ENCODE measurements around the gene SEM1.
A peak's percentile ranks its signal among the peaks of the same experiment; 100 is the strongest.
"Not testable (repeated sequence)": the region's sequence is repeated elsewhere in the genome, so short reads cannot be mapped to it uniquely, and the experiment has no call there.

SEM1 gene

DNA sequence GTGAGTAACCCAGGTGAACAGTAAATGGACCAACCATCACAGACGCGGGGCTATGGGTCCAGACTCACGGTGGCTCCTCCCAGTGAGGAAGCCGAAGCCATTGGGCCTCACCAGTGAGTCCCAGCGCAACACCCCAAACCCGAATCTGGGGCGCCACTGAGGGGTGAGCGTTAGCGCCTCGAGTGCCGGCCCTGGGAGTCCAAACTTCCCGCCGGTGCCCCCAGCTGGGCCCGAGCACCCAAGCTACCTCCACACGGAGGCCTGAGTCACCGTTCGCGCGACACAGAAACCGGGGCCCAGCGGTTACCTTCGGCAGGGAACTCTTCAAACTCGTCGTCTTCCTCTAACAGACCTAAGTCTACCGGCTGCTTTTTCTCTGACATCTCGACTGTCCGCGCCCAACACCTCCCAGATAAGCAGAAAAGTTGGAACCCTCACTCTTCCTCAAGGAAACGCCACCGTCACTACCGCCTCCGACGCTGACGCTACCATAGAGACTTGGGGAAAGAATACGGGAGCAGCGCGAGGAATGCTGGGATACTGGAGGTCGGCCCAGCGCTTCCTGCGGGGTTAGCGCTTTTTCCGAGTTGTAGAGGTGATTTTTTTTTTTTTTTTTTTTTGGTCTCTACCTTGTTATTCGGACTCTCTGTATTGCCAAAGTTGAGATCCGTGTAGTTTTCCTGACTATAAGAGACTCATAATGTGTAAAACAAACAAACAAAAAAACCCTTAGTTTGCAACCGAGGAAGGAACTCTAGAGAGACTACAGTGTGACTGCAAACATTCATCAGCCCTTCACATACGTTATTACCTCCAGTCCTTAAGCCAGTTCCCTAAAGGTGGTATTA is at the start of gene SEM1:
SEM1 (minus strand) TSS at position 466 of the 848 bp plus-strand sequence; CDS start at position 383, 83 bp downstream.
- no peaks in the 10 kb centered on the region for H4K20me1 ChIP-seq (ENCODE audit: insufficient read depth)
- H3K27ac ChIP-seq: peak within 1 kb of the TSS; percentile 94
- H3K79me2 ChIP-seq (ENCODE audit: insufficient read depth, low read depth): peaks cover 51% of the 10 kb centered on the region
- TF ChIP-seq, protein P1, sequence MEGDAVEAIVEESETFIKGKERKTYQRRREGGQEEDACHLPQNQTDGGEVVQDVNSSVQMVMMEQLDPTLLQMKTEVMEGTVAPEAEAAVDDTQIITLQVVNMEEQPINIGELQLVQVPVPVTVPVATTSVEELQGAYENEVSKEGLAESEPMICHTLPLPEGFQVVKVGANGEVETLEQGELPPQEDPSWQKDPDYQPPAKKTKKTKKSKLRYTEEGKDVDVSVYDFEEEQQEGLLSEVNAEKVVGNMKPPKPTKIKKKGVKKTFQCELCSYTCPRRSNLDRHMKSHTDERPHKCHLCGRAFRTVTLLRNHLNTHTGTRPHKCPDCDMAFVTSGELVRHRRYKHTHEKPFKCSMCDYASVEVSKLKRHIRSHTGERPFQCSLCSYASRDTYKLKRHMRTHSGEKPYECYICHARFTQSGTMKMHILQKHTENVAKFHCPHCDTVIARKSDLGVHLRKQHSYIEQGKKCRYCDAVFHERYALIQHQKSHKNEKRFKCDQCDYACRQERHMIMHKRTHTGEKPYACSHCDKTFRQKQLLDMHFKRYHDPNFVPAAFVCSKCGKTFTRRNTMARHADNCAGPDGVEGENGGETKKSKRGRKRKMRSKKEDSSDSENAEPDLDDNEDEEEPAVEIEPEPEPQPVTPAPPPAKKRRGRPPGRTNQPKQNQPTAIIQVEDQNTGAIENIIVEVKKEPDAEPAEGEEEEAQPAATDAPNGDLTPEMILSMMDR (conservative IDR thresholded peaks at IDR 0.05; ENCODE audit: low read depth, low read length): no peak
- peak within 1 kb of the TSS; percentile 72 for H3K4me2 ChIP-seq
- H2AFZ ChIP-seq (ENCODE audit: low read depth): peak within 1 kb of the TSS; percentile 96
- H3K4me3 ChIP-seq (IDR thresholded peaks at IDR 0.05; ENCODE audit: insufficient read depth, low read depth, low read length): no peak within 1 kb of the TSS
- no peaks in the 10 kb centered on the region for H3K27me3 ChIP-seq (ENCODE audit: insufficient read depth, low read depth)
- peaks cover 24% of the 10 kb centered on the region for H3K4me1 ChIP-seq (ENCODE audit: low read depth, poor library complexity, severe bottlenecking)
- no peaks in the 10 kb centered on the region for H3K36me3 ChIP-seq (ENCODE audit: insufficient read depth)
- H3K9ac ChIP-seq: peak within 1 kb of the TSS; percentile 95

DNA sequence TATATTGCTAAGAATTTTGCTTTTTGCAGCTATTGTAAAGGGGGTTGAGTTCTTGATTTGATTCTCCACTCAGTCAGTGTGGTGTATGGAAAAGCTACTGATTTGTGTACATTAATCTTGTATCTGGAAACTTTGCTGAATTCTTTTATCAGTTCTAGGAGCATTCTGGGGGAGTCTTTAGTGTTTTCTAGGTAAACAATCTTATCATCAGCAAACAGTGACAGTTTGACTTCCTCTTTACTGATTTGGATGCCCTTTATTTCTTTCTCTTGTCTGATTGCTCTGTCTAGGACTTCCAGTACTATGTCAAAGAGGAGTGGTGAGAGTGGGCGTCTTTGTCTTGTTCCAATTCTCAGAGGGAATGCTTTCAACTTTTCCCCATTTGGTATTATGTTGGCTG is 48.2 kb upstream of the SEM1 start:
- not testable (repeated sequence) for H3K36me3 ChIP-seq (ENCODE audit: insufficient read depth); H3K4me3 ChIP-seq (IDR thresholded peaks at IDR 0.05; ENCODE audit: insufficient read depth, low read depth, low read length); H2AFZ ChIP-seq (ENCODE audit: low read depth); H3K27me3 ChIP-seq (ENCODE audit: insufficient read depth, low read depth); H3K4me2 ChIP-seq; H3K79me2 ChIP-seq (ENCODE audit: insufficient read depth, low read depth); H4K20me1 ChIP-seq (ENCODE audit: insufficient read depth); H3K27ac ChIP-seq; H3K9ac ChIP-seq; H3K4me1 ChIP-seq (ENCODE audit: low read depth, poor library complexity, severe bottlenecking)

DNA sequence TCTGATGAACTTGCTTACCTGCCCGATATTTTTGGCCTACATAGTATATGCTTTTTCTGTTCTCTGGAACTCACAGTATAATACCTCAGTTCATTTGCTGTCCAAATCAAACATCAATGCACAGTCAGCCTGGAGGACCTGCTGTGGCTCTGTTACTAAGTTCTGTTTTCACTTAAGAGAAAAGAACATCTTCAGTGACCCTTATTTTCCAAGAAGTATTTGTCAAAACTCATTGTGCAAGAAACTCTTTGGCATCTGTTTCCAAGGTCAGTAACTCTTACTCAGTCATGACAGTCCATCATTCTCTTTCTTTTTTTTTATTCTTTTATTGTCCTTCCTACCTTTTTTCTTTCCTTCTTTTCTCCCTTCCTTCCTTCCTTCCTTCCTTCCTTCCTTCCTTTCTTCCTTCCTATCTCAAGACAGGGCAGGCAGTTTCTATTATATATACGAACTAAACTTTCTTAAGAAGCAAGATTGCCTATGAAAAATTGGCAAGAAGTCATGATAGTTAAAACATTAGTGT is 37.8 kb upstream of the SEM1 start:
- Histone ChIP-seq H3K36me3 (ENCODE audit: insufficient read depth) (no peaks in the 10 kb centered on the region), H3K27me3 (ENCODE audit: insufficient read depth, low read depth) (no peaks in the 10 kb centered on the region), H3K4me3 (IDR thresholded peaks at IDR 0.05; ENCODE audit: insufficient read depth, low read depth, low read length) (no peak overlapping the region), H2AFZ (ENCODE audit: low read depth) (no peak overlapping the region), H3K79me2 (ENCODE audit: insufficient read depth, low read depth) (no peaks in the 10 kb centered on the region), H3K9ac (no peak overlapping the region), H3K4me1 (ENCODE audit: low read depth, poor library complexity, severe bottlenecking) (no peaks in the 10 kb centered on the region), H3K4me2 (no peak overlapping the region), H4K20me1 (ENCODE audit: insufficient read depth) (no peaks in the 10 kb centered on the region), H3K27ac (no peak overlapping the region)
- TF ChIP-seq, protein P1 (conservative IDR thresholded peaks at IDR 0.05; ENCODE audit: low read depth, low read length): no peak

DNA sequence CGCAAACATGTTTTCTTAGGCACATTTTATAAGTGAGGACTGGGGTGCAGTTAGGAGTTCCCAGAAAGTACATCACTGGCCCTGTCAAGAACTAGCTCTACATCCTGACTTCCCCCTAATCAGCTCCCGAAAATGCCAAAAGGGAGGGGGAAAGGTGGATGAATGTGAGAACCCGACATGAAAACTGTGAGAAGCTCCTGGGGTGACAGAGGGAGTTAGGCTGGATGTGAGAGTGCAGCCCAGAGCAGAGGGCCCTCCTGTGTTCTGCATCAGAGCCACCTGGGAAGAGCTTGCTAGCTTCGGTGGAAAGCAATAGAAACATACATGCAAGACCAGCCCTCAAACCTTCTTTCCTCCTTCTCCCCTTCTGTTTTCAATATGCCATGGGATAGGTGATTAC is 30.5 kb upstream of the SEM1 start:
- H3K36me3 ChIP-seq (ENCODE audit: insufficient read depth): no peaks in the 10 kb centered on the region
- H2AFZ ChIP-seq (ENCODE audit: low read depth): no peak overlapping the region
- H3K4me2 ChIP-seq: no peak overlapping the region
- no peaks in the 10 kb centered on the region for H3K79me2 ChIP-seq (ENCODE audit: insufficient read depth, low read depth)
- no peaks in the 10 kb centered on the region for H4K20me1 ChIP-seq (ENCODE audit: insufficient read depth)
- no peak overlapping the region for H3K9ac ChIP-seq
- no peak overlapping the region for H3K27ac ChIP-seq
- H3K4me3 ChIP-seq (IDR thresholded peaks at IDR 0.05; ENCODE audit: insufficient read depth, low read depth, low read length): no peak overlapping the region
- TF ChIP-seq, protein P1 (conservative IDR thresholded peaks at IDR 0.05; ENCODE audit: low read depth, low read length): no peak
- H3K4me1 ChIP-seq (ENCODE audit: low read depth, poor library complexity, severe bottlenecking): no peaks in the 10 kb centered on the region
- H3K27me3 ChIP-seq (ENCODE audit: insufficient read depth, low read depth): no peaks in the 10 kb centered on the region

DNA sequence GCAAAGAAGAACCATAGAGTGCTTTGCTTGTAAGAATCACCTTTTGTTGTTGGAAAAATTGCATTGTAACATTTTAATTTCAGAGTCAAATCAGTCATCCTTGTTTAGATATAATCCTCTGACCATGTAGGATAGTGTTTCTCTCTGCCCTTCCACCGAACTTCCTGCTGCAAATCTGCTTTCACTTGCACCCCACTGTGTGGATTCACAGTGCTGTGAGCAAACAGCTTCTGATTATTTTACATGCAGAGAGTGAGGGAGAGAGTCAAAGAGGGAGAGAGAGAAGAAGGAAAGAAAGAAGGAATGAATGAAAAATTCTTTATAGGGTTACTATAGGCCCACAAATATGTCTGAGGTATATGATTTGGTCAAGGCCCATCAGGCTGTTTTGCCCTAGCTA is 30.0 kb upstream of the SEM1 start:
- Histone ChIP-seq H3K36me3 (ENCODE audit: insufficient read depth) (no peaks in the 10 kb centered on the region), H2AFZ (ENCODE audit: low read depth) (no peak overlapping the region), H3K4me2 (no peak overlapping the region), H3K4me3 (IDR thresholded peaks at IDR 0.05; ENCODE audit: insufficient read depth, low read depth, low read length) (no peak overlapping the region), H3K4me1 (ENCODE audit: low read depth, poor library complexity, severe bottlenecking) (no peaks in the 10 kb centered on the region), H3K79me2 (ENCODE audit: insufficient read depth, low read depth) (no peaks in the 10 kb centered on the region), H3K27ac (no peak overlapping the region), H3K9ac (no peak overlapping the region), H3K27me3 (ENCODE audit: insufficient read depth, low read depth) (no peaks in the 10 kb centered on the region), H4K20me1 (ENCODE audit: insufficient read depth) (no peaks in the 10 kb centered on the region)
- TF ChIP-seq, protein P1 (conservative IDR thresholded peaks at IDR 0.05; ENCODE audit: low read depth, low read length): no peak
